Measurements from ENCODE around the gene PCSK5.

PCSK5 gene

GRCh38 chr9:76004526-76004925 lies 114.1 kb downstream of the PCSK5 start:
- DNase-seq (ENCODE audit: low read depth): no peak
- TF ChIP-seq, protein P1, sequence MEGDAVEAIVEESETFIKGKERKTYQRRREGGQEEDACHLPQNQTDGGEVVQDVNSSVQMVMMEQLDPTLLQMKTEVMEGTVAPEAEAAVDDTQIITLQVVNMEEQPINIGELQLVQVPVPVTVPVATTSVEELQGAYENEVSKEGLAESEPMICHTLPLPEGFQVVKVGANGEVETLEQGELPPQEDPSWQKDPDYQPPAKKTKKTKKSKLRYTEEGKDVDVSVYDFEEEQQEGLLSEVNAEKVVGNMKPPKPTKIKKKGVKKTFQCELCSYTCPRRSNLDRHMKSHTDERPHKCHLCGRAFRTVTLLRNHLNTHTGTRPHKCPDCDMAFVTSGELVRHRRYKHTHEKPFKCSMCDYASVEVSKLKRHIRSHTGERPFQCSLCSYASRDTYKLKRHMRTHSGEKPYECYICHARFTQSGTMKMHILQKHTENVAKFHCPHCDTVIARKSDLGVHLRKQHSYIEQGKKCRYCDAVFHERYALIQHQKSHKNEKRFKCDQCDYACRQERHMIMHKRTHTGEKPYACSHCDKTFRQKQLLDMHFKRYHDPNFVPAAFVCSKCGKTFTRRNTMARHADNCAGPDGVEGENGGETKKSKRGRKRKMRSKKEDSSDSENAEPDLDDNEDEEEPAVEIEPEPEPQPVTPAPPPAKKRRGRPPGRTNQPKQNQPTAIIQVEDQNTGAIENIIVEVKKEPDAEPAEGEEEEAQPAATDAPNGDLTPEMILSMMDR (IDR thresholded peaks at IDR 0.05; ENCODE audit: control insufficient read depth, extremely low read depth, insufficient read depth): no peak
- no peak overlapping the region for H3K4me3 ChIP-seq (ENCODE audit: low read depth, low read length)

DNA sequence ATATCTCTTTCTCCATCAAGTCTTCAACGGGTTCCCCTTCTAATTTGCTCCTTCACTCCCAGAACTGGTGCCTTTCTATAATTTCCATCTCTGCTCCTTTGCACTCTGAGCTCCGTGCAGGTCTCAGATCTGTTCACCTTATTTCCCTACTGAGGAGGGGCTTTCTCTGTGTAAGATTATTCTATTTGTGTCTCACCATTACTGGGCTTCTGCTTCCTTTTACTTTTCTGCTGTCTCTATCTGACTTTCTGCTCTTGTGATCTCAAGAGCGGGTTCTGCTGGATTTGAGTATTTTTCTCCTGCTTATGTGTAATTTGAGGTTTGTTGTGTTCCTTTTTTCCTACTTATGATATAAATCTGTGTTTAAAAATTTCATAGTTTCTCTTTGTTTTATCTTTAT lies 117.5 kb downstream of the PCSK5 start:
- no peak for DNase-seq (ENCODE audit: low read depth)
- TF ChIP-seq, protein P1 (IDR thresholded peaks at IDR 0.05; ENCODE audit: control insufficient read depth, extremely low read depth, insufficient read depth): no peak
- H3K4me3 ChIP-seq (ENCODE audit: low read depth, low read length): no peak overlapping the region

DNA sequence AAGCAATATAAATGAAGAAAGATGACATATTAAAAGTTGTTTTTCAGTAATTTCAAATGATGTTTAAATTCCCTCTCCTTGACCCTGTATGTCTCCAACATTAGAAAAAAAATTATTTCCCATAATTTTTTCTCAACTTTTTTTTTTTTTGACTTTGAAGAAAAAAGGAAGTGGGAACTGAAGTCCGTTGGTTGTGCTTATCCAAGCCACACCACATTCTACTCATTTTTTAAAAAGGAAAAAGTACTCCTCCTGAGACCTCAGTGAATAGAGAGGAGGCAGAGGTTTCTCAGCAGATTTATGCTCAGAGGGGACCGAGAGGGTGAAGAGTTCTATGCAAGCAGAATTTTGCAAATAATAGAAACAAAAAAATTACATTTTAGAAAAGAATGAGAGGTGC lies 123.3 kb downstream of the PCSK5 start:
- H3K4me3 ChIP-seq (ENCODE audit: low read depth, low read length): no peak overlapping the region
- TF ChIP-seq, protein P1 (IDR thresholded peaks at IDR 0.05; ENCODE audit: control insufficient read depth, extremely low read depth, insufficient read depth): no peak
- DNase-seq (ENCODE audit: low read depth): no peak

- DNase-seq (ENCODE audit: low read depth): no peak
- TF ChIP-seq, protein P1 (IDR thresholded peaks at IDR 0.05; ENCODE audit: control insufficient read depth, extremely low read depth, insufficient read depth): no peak
- H3K4me3 ChIP-seq (ENCODE audit: low read depth, low read length): no peak overlapping the region
Measured at GRCh38 chr9:76018235-76018634, 127.8 kb downstream of the PCSK5 start.

DNA sequence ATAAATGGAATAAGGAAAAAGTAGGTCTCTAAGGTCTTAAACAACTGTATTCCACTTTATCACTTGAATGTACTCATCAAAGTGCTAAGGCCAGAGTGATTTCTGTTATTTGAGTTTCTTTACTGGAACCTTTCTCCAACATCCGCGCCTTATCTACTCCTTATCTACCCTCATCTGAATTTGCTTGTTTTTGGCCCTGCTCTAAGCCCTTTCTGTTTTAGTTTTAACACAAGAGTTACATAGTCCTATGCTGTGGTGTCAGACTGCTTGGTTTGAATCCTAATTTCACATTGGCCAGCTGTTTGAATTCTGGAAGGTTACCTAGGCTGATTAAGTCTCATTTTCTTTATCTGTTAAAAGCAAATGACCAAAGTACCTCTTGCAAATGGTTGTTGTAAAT lies 128.3 kb downstream of the PCSK5 start:
- TF ChIP-seq, protein P1 (IDR thresholded peaks at IDR 0.05; ENCODE audit: control insufficient read depth, extremely low read depth, insufficient read depth): no peak

DNA sequence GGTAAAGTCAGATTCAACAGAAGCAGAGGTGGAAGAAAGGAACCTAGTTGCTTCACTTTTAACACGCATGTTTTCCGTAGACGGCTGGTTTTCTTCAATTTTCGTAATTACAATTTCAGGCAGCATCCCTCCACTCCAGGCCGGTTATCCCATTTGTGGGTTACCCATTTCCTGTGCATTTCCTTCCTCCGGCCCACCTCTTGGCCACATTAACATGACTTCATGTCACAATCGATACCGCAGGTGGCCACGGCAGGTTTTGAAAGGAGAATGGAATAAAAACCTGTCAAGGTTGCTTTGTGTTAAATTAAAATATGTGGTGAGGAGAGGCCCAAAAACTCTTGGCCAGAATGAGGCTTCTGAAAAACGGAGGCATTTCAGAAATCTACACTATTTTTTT lies 130.2 kb downstream of the PCSK5 start:
- DNase-seq (ENCODE audit: low read depth): no peak
- TF ChIP-seq, protein P1 (IDR thresholded peaks at IDR 0.05; ENCODE audit: control insufficient read depth, extremely low read depth, insufficient read depth): no peak
- H3K4me3 ChIP-seq (ENCODE audit: low read depth, low read length): no peak overlapping the region

More for the DNA sequence above, 128.3 kb downstream of the PCSK5 start:
- H3K4me3 ChIP-seq (ENCODE audit: low read depth, low read length): no peak overlapping the region
- DNase-seq (ENCODE audit: low read depth): no peak

DNA sequence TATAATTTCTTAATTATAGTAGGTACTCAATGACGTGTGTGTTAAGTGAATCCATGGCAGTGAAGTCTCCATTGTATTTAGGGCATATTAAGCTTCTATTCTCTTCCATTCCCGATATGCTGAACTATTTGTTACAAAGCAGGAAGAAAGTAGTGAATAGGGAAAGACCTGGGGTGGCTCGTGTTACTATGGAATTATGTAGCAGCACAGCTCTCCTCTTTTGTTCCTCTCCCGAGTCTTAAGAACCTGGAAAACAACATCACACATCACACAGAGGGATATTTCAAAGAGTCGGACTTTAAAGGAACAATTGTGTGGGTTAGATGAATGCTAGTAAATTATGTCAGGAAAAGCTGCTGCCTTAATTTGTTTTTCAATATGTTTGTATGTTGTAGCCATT lies 131.8 kb downstream of the PCSK5 start:
- DNase-seq (ENCODE audit: low read depth): no peak
- TF ChIP-seq, protein P1 (IDR thresholded peaks at IDR 0.05; ENCODE audit: control insufficient read depth, extremely low read depth, insufficient read depth): no peak
- no peak overlapping the region for H3K4me3 ChIP-seq (ENCODE audit: low read depth, low read length)

Measured in LNCaP clone FGC (cell line).